Activated gamma-delta T cell treated with anti-CD3 and anti-CD28 coated beads, Interleukin-2, amount 50 U/mL, for 16 hours (primary cell): ENCODE results near the gene LEPROT.
"Not testable (repeated sequence)": the region's sequence is repeated elsewhere in the genome, so short reads cannot be mapped to it uniquely, and the experiment has no call there.

ENCODE experiments used
- DNase-seq: peaks from one replicate; pipeline ENCODE4 v3.0.0-alpha.2; 2020; ENCODE audit warnings: low read depth

LEPROT gene

GRCh38 chr1:65437616-65438015 lies 17.1 kb downstream of the LEPROT start:
- DNase-seq: no peak

GRCh38 chr1:65440322-65440900 lies 19.9 kb downstream of the LEPROT start:
- DNase-seq: no peak

DNA sequence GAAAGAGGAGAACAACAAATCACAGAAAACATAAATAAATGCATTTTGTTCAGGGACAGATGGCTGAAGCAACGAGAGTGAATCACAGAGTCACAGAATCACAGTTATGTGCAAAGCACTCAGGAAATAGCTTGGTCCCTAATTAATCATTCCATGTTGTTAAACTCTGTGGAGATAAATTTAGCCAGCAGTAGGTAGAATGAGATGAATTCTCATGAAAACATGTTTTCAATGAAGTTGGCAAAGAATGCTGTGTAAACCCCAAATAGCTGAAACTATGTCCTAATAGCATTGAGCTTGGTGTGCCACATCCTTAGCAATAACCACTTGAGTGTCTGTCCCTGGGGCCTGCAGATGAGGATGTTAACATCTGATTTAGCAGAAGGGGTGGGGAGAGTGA lies 20.4 kb downstream of the LEPROT start:
- no peak for DNase-seq

DNA sequence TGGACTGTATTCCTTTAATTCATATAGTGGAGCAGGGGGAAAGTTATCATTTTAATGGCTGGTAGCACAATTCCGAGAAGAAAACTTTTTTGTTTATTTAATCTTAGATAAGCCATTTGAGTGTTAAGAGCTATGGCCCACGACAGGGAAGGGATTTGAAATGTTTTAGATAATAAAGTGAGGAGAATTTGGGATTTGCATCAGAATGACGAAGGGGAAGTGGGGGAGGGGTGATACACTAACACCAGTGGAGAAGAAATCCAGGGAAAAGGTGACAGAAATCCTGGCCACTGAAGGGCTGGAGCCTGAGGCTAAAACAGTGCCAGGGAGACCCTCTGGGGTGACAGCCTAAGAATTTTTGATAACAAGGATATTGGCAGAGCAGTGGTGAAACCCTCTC lies 21.0 kb downstream of the LEPROT start:
- no peak for DNase-seq

GRCh38 chr1:65442442-65442841 lies 22.0 kb downstream of the LEPROT start:
- DNase-seq: no peak

DNA sequence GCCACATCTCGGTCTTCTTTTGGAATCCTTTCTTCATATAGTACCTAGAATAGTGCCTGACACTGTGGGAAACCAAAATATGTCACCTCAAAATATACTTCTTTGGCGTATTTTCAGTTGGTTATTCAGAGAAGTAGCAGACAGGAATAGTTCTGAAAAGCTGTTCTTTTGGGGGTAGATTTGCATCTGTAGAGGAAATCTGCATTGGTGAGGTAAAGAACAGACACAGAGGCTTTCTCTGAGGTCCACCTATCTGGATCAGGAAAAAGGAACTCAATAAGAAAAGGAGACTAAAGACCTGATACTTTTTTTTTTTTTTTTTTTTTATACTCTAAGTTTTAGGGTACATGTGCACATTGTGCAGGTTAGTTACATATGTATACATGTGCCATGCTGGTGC lies 23.2 kb downstream of the LEPROT start:
- DNase-seq: no peak

GRCh38 chr1:65444128-65444640 lies 23.7 kb downstream of the LEPROT start:
- no peak for DNase-seq

DNA sequence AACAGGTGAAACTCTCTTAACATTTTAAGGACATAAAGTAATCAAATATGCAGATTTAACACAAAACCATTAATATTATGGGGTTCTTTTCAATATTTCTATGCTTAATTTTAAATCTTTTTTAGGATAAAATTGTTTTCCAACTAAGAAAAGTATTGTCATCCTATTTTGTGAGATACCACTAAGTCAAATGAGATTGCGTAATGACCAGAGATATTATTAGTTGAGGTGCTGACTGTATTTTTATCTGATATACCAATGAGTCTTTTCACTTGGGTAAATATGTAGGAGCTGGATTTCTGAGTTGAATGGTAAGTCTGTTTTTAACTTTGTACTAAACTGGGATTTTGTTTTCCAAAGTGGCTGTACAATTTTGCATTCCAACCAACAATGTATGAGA lies 25.4 kb downstream of the LEPROT start:
- no peak for DNase-seq

GRCh38 chr1:65449214-65449823 lies 28.9 kb downstream of the LEPROT start:
- no peak for DNase-seq

- DNase-seq: not testable (repeated sequence)
Observed at GRCh38 chr1:65455678-65456077, 35.2 kb downstream of the LEPROT start.

DNA sequence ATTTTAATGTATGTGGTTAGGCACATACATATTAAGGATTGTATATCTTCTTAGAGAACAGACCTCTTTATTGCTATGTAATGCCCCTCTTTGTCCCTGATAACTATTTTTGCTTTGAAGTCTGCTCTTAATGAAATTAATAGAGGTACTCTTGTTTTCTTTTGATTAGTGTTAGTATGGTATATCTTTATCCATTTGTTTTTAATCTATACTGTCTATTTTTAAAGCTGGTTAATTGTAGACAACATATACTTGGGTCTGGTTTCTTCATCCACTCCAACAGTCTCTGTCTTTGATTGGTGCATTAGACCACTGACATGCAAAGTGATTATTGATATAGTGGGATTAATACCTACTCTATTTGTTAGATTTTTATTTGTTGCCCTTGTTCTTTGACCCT lies 36.0 kb downstream of the LEPROT start:
- no peak for DNase-seq

- DNase-seq: no peak
Observed at GRCh38 chr1:65457868-65458267, 37.4 kb downstream of the LEPROT start.

GRCh38 chr1:65458730-65459396 lies 38.4 kb downstream of the LEPROT start:
- no peak for DNase-seq

DNA sequence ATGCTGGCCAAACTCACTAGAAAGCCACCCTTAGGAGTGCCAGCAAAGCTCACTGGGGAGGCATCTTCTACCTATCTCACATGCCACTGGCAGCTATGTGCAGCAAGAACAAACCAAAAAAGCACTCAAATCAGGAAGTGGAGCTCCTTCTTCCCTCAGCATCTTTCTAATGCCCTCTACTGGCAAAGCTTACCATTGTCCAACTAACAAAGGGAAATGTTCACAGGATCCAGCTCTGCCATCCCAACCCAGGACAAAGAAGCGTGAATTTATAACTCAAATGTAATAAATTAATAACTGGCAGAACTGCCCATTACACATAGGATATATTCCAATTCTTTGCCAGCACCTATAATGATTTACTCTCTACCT lies 38.9 kb downstream of the LEPROT start:
- DNase-seq: no peak

GRCh38 chr1:65465837-65466236 lies 45.4 kb downstream of the LEPROT start:
- not testable (repeated sequence) for DNase-seq

DNA sequence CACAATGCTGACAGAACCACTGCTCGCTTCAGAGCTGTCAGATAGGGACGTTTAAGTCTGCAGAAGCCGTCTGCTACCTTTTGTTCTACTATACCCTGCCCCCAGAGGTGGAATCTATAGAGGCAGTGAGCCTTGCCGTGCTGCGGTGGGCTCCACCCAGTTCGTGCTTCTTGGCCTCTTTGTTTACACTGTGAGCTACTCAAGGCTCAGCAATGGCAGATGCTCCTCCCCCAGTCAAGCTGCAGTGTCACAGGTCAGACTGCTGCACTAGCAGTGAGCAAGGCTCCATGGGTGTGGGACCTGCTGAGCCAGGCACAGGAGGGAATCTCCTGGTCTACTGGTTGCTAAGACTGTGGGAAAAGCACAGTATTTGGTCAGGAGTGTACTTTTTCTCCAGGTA lies 47.1 kb downstream of the LEPROT start:
- no peak for DNase-seq

GRCh38 chr1:65469126-65469888 lies 48.8 kb downstream of the LEPROT start:
- no peak for DNase-seq

- DNase-seq: no peak
Observed at GRCh38 chr1:65469889-65470340, 49.4 kb downstream of the LEPROT start.

GRCh38 chr1:65470766-65471165 lies 50.3 kb downstream of the LEPROT start:
- no peak for DNase-seq

- no peak for DNase-seq
Observed at GRCh38 chr1:65471213-65471833, 50.9 kb downstream of the LEPROT start.

- DNase-seq: no peak
Observed at GRCh38 chr1:65471861-65472332, 51.4 kb downstream of the LEPROT start.

DNA sequence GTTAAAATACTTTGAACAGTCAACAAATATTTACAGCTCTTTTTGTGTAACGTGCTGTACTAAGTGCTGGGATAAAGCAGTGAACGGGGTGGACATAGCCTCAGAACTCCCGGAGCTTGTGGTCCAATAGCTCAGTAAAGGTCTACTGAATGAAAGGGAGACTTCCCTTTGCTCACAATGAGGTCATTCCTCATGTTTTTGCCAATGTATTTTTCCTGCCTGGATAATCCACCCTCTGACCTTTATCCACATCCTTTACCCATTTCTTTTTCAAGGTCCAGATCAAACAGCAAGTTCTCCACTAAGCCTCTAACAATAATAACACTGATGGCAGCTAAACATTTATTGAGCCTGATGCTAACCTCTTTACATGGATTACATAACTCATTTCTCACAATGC lies 55.9 kb downstream of the LEPROT start:
- DNase-seq: no peak
